OCI-LY7 (cell line): Measurements from ENCODE around the gene ALG10. TPM values are rescaled to one million over a fixed set of nuclear protein-coding genes. Genes with fewer than 3 reads are reported as not detected.

Experiments
- BruUV-seq: library from RNA; stranded (reverse); fragments of 400-500 nt; replicated peaks from 2 replicates; lab custom pipeline; 2021; lab: Mats Ljungman, UMichigan
- CTCF ChIA-PET: fragments of 300-600 bp; sonication (Branson Sonifier 250); formaldehyde crosslinking; loops from one replicate; lab custom pipeline; 2022; ENCODE audit warnings: antibody characterized with exemption; ENCODE audit not compliant: unreplicated experiment; lab: Charles Lee
- POLR2A ChIA-PET: fragments of 300-600 bp; sonication (Branson Sonifier 250); formaldehyde crosslinking; loops from one replicate; lab custom pipeline; 2022; ENCODE audit warnings: antibody characterized with exemption; lab: Charles Lee
- DNase-seq: peaks from one replicate; pipeline ENCODE4 v3.0.0-alpha.2; 2015; ENCODE audit warnings: low spot score
- H2AFZ ChIP-seq: fragments of 200-600 bp; sonication (generic), shearing (Covaris generic); 2 replicates; pipeline ENCODE4 v1.6.1; 2014; ENCODE audit warnings: mild to moderate bottlenecking, antibody characterized with exemption, low read length, moderate library complexity
- H3K27ac ChIP-seq: fragments of 200-600 bp; sonication (generic); 2 replicates; pipeline ENCODE4 v1.5.1; 2014; ENCODE audit warnings: mixed run types, low read depth, mild to moderate bottlenecking, moderate library complexity, low read length, inconsistent platforms; ENCODE audit not compliant: poor library complexity, severe bottlenecking
- H3K36me3 ChIP-seq: fragments of 200-600 bp; sonication (generic); 2 replicates; pipeline ENCODE4 v1.6.1; 2014; ENCODE audit warnings: mild to moderate bottlenecking, antibody characterized with exemption, low read length, moderate library complexity, mixed read lengths; ENCODE audit not compliant: insufficient read depth
- H3K4me1 ChIP-seq: fragments of 200-600 bp; sonication (generic); 2 replicates; pipeline ENCODE4 v1.5.1; 2014; ENCODE audit warnings: mild to moderate bottlenecking, low read length; ENCODE audit not compliant: insufficient read depth, poor library complexity, severe bottlenecking
- H3K4me2 ChIP-seq: fragments of 200-600 bp; sonication (generic); 2 replicates; pipeline ENCODE4 v1.6.1; 2014; ENCODE audit warnings: mild to moderate bottlenecking, low read length
- H3K4me3 ChIP-seq: fragments of 200-600 bp; sonication (generic); 2 replicates; pipeline ENCODE4 v1.5.1; 2014; ENCODE audit warnings: mild to moderate bottlenecking, low read depth, low read length; ENCODE audit not compliant: poor library complexity, severe bottlenecking
- H3K79me2 ChIP-seq: fragments of 200-600 bp; sonication (generic); 2 replicates; pipeline ENCODE4 v1.6.1; 2016; ENCODE audit warnings: low read depth, mild to moderate bottlenecking, low read length, moderate library complexity, mixed read lengths; ENCODE audit not compliant: insufficient read depth
- H3K9me2 ChIP-seq: fragments of 200-600 bp; sonication (generic); 2 replicates; pipeline ENCODE4 v1.6.1; 2016; ENCODE audit warnings: mild to moderate bottlenecking, low read length, mixed read lengths; ENCODE audit not compliant: insufficient read depth
- H3K9me3 ChIP-seq: fragments of 200-600 bp; sonication (generic); 2 replicates; pipeline ENCODE4 v1.6.1; 2014; ENCODE audit warnings: mild to moderate bottlenecking, mixed run types, low read length, mixed read lengths
- H4K20me1 ChIP-seq: fragments of 200-600 bp; sonication (generic); 2 replicates; pipeline ENCODE4 v1.6.1; 2014; ENCODE audit warnings: mild to moderate bottlenecking, antibody characterized with exemption, low read length, moderate library complexity, mixed read lengths; ENCODE audit not compliant: insufficient read depth
- EZH2phosphoT487 ChIP-seq: fragments of 200-600 bp; sonication (generic); IDR thresholded peaks from 2 replicates; pipeline ENCODE4 v1.6.1; 2018; ENCODE audit warnings: low read depth, borderline replicate concordance, mild to moderate bottlenecking, mixed run types, antibody characterized with exemption, low read length, moderate library complexity, mixed read lengths
- intact Hi-C: fragments of 100-400 bp; cut with micrococcal nuclease; formaldehyde crosslinking; loops from one replicate; pipeline ENCODE4 v1.10.0; 2022; ENCODE audit not compliant: unreplicated experiment
- small RNA-seq: library from RNA; depleted of rRNA; stranded (forward); fragments of <200 nt; gene quantifications from one replicate; pipeline ENCODE3, GENCODE V24; 2014
- total RNA-seq, 2 experiments: library from RNA; depleted of rRNA in 1 of 2; stranded (reverse); fragments of >200 nt in 1 of 2; shearing (Covaris generic) in 1 of 2; gene quantifications; 2 replicates each; pipeline ENCODE4 v1.2.3, GENCODE V29; 2014 to 2022
- TF ChIP-seq, protein P1 (sequence below): fragments of 200-600 bp; sonication (generic); conservative IDR thresholded peaks from 2 replicates; pipeline ENCODE4 v1.5.1; 2014; ENCODE audit warnings: mild to moderate bottlenecking, antibody characterized with exemption, low read length, moderate library complexity, mixed read lengths

Gene ALG10
- total RNA-seq, 2 experiments from 2014 or later, result 28.6 to 28.8 TPM

DNA sequence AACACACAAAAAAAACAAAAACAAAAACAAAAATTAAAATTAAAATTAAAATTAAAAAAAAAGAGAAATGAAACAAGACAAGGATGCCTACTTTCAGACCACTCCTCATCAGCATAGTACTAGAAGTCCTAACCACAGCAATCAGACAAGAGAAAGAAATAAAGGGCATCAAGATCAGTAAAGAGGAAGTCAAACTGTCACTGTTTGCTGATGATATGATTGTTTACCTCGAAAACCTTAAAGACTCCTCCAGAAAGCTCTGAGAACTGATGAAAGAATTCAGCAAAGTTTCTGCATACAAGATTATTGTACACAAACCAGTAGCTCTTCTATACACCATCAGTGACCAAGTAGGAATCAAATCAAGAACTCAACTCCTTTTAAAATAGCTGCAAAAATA, 29.2 kb downstream of the ALG10 start:
- TF ChIP-seq, protein P1, sequence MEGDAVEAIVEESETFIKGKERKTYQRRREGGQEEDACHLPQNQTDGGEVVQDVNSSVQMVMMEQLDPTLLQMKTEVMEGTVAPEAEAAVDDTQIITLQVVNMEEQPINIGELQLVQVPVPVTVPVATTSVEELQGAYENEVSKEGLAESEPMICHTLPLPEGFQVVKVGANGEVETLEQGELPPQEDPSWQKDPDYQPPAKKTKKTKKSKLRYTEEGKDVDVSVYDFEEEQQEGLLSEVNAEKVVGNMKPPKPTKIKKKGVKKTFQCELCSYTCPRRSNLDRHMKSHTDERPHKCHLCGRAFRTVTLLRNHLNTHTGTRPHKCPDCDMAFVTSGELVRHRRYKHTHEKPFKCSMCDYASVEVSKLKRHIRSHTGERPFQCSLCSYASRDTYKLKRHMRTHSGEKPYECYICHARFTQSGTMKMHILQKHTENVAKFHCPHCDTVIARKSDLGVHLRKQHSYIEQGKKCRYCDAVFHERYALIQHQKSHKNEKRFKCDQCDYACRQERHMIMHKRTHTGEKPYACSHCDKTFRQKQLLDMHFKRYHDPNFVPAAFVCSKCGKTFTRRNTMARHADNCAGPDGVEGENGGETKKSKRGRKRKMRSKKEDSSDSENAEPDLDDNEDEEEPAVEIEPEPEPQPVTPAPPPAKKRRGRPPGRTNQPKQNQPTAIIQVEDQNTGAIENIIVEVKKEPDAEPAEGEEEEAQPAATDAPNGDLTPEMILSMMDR, result no peak
- no peak for TF ChIP-seq EZH2phosphoT487
- CTCF ChIA-PET, result no interaction called here

DNA sequence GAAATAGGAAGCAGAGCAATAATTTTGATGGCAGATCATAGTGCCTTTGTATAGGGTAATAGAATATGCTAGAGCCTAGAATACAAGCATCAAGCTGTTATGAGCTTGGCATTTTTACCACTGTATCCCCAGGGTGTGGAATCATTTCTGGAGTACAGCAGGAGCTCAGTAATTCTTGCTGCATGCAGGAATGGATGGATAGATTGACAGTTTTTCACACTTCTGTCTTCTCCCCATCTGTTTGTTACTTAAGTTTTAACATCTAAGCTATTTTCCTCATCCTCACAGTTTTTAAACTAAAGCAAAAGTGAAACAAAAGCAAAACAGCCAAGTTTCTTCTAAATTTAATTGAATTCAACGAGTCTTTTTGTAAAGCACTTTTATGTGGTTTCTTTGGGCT, 32.6 kb downstream of the ALG10 start:
- DNase-seq, result no peak

More for the DNA sequence above, 29.2 kb downstream of the ALG10 start:
- intact Hi-C loops, result no loop called here
- BruUV-seq, result no TSS peak
- Histone ChIP-seq H3K79me2 (no peaks in the 10 kb centered on the region), H3K36me3 (no peaks in the 10 kb centered on the region), H3K4me2 (no peak overlapping the region), H3K9me3 (no peaks in the 10 kb centered on the region), H3K27ac (no peak overlapping the region), H3K9me2 (no peaks in the 10 kb centered on the region), H2AFZ (no peak overlapping the region), H3K4me3 (no peak overlapping the region), H4K20me1 (no peaks in the 10 kb centered on the region), H3K4me1 (no peaks in the 10 kb centered on the region)
- DNase-seq, result no peak
- POLR2A ChIA-PET, result interaction anchor here (0.7 kb wide), 1 partner anchor 11 kb away, joined by 3 read pairs; no protein-coding TSS in a partner anchor

More for the DNA sequence above, 32.6 kb downstream of the ALG10 start:
- Histone ChIP-seq H3K27ac (no peak overlapping the region), H3K9me3 (no peaks in the 10 kb centered on the region), H3K36me3 (no peaks in the 10 kb centered on the region), H3K4me1 (no peaks in the 10 kb centered on the region), H3K4me3 (no peak overlapping the region), H3K9me2 (no peaks in the 10 kb centered on the region), H3K4me2 (no peak overlapping the region), H4K20me1 (no peaks in the 10 kb centered on the region), H3K79me2 (no peaks in the 10 kb centered on the region), H2AFZ (no peak overlapping the region)
- no TSS peak for BruUV-seq
- TF ChIP-seq EZH2phosphoT487, result no peak
- TF ChIP-seq, protein P1, result no peak
- intact Hi-C loops, result no loop called here
- ChIA-PET CTCF (no interaction called here), POLR2A (interaction anchor here (0.6 kb wide), 1 partner anchor 141 kb away, joined by 3 read pairs; no protein-coding TSS in a partner anchor)

Small RNA genes lying within 50 kb of the gene (small RNA-seq; reads per million reads assigned to genes)
- gene RF00019, result not detected
